Posterior cingulate gyrus (tissue), 11 donors: ENCODE data around the gene VDAC1.
"Not testable (repeated sequence)": the region's sequence is repeated elsewhere in the genome, so short reads cannot be mapped to it uniquely, and the experiment has no call there.

Source experiments
- DNase-seq, 10 donors: peaks; one replicate each; pipeline versions ENCODE4 v3.0.0 to v3.0.0-alpha.2; 2020 to 2021; ENCODE audit warnings: mixed read lengths in 3 of 10
- intact Hi-C: fragments of 100-400 bp; cut with DNase I; formaldehyde crosslinking; loops from one replicate; pipeline ENCODE4 v1.15.1; 2023

VDAC1 gene

DNA sequence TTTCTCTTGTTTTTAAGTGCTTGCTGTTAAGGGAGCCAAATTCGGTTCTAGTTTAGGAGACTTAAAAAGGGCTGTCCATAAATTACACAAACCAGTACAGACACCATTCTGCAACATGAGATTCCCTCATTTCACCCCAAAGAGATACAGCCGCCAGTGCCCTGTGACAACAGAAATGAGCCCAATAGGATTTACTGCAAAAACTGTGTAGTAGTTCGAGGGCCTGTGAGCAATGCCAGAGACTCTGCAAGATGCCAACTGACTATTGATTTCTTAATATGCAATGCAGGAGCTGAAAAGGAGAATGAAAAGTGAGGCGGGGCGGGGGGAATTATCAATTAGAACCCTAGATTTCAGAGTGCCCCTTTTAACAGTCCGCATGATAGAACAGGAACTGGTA lies 30.6 kb downstream of the VDAC1 start:
- DNase-seq: peak in 1 of 10 donors; percentile 5

GRCh38 chr5:133970325-133970909 lies 34.4 kb downstream of the VDAC1 start:
- no peak for DNase-seq
- intact Hi-C loops: no loop called here

More for the DNA sequence above, 30.6 kb downstream of the VDAC1 start:
- intact Hi-C loops: no loop called here

- DNase-seq: no peak
- intact Hi-C loops: loop anchor here (2.0 kb wide), 1 partner anchor 35 kb away; the partner anchor contains the start of gene VDAC1
These were observed 35.0 kb downstream of the VDAC1 start for GRCh38 chr5:133969654-133970324.

- DNase-seq: peak; percentile 91 to 99 (median 96)
- intact Hi-C loops: loop anchor here (2.0 kb wide), 1 partner anchor 36 kb away; the partner anchor contains the start of gene VDAC1
These were observed 36.4 kb downstream of the VDAC1 start, which contains the start of gene C5orf15 for GRCh38 chr5:133968204-133968980. TSS of gene C5orf15 (minus strand) at chr5:133968625. CDS start at chr5:133968584, 41 bp downstream.

DNA sequence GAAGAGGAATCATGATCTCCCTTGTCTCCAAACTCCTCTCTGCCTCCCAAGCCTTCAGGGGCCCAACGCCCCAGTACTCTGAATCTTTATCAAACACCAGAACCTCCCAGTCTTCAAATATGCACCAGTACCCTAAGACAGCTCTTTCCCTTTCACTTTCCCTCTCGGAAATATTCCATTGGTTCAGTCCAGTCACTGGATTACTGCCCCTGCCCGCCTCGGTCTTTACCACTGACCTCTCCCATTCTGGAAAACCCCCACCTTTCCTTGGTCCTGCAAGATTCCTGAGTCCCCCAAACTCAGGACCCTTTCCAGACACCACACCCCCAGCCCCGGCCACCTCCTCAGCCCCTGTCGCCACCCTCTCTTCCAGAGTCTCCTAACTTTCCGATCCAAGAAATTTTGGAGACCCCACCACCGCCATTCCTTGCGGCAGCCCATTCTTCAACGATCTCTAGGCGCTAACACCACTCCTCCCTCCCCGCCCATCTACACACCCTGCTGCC lies 37.0 kb downstream of the VDAC1 start:
- DNase-seq: no peak
- intact Hi-C loops: loop anchor here (2.0 kb wide), 1 partner anchor 37 kb away; the partner anchor contains the start of gene VDAC1

DNA sequence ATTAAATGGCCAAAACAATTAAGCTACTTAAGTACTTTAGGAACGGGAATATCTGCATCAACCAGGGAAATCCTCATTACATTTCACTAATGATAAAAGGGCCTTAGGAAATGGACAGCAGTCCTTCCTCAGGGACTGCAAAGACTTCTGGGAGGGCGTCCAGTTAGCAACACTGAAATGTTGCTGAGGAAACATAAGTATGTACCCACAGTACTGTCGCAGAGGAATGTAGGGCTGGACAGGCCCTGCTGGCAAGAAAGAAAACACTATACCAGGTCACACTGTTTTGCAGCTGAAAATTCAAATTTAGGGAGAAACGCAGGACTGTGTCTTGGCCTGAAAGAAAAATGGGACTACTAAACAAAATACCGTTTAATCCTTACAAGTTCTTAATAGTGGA lies 37.7 kb downstream of the VDAC1 start:
- DNase-seq: no peak
- intact Hi-C loops: no loop called here

GRCh38 chr5:133966090-133966489 lies 38.7 kb downstream of the VDAC1 start:
- intact Hi-C loops: no loop called here
- no peak for DNase-seq

GRCh38 chr5:133963493-133964128 lies 41.2 kb downstream of the VDAC1 start:
- intact Hi-C loops: no loop called here
- DNase-seq: no peak

GRCh38 chr5:133962801-133963476 lies 41.8 kb downstream of the VDAC1 start:
- no peak for DNase-seq
- intact Hi-C loops: no loop called here

- intact Hi-C loops: no loop called here
- DNase-seq: no peak
These were observed 42.6 kb downstream of the VDAC1 start for GRCh38 chr5:133962131-133962530.

DNA sequence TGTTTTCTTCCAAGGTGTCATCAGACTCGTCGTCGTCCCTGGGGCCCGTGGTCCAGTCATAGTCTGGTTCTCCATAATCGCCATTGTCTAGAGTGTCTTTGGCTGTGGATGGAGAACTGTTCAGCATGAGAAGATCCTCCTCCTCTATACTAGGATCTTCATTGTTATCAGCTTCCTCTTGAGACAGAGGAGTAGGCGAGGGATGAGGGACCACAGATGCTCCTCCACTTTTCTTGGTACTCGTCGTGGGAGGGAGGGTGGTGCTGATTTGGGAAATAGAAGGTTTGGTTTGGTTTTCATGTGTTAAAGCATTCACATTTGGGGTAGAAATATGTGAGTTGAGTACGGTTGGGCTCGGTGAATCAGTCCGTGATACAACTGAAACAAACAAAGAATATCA lies 45.1 kb downstream of the VDAC1 start:
- intact Hi-C loops: no loop called here
- DNase-seq: no peak

GRCh38 chr5:133957591-133957990 lies 47.2 kb downstream of the VDAC1 start:
- intact Hi-C loops: no loop called here
- DNase-seq: no peak

DNA sequence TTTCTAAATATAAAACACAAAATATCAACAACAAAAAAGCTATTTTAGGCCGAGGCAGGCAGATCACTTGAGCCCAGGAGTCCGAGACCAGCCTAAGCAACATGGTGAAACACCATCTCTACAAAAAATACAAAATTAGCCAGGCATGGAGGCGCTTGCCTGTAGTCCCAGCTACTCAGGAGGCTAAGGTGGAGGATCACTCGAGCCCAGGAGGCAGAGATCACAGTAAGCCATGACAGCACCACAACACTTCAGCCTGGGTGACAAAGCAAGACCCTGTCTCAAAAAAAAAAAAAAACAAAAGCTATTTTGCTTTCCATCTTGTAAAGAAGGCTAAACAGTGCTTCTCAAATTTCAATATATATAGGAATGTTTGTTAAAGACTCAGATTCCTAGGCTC lies 47.7 kb downstream of the VDAC1 start:
- intact Hi-C loops: no loop called here
- no peak for DNase-seq

DNA sequence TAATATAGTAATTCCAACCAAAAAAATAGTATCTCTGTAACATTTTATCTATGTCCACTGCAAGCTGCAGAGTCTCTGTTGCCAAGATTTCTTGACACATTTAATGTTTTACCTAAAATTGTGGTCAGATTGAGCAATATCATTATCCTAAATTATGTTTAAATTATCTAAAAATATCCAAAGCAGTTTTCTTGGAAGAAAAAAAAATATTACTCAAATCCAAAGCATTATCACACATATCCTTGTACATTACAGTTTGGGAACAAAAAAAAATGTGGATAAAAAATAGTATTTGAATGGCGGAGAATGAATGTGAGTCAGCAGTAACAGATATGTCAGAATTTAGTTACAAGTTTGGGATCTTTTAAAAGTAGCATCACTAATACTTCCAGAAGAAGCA lies 48.6 kb downstream of the VDAC1 start:
- intact Hi-C loops, DNase-seq: not testable (repeated sequence)

- intact Hi-C loops: no loop called here
- no peak for DNase-seq
These were observed 51.1 kb downstream of the VDAC1 start for GRCh38 chr5:133953568-133954145.

DNA sequence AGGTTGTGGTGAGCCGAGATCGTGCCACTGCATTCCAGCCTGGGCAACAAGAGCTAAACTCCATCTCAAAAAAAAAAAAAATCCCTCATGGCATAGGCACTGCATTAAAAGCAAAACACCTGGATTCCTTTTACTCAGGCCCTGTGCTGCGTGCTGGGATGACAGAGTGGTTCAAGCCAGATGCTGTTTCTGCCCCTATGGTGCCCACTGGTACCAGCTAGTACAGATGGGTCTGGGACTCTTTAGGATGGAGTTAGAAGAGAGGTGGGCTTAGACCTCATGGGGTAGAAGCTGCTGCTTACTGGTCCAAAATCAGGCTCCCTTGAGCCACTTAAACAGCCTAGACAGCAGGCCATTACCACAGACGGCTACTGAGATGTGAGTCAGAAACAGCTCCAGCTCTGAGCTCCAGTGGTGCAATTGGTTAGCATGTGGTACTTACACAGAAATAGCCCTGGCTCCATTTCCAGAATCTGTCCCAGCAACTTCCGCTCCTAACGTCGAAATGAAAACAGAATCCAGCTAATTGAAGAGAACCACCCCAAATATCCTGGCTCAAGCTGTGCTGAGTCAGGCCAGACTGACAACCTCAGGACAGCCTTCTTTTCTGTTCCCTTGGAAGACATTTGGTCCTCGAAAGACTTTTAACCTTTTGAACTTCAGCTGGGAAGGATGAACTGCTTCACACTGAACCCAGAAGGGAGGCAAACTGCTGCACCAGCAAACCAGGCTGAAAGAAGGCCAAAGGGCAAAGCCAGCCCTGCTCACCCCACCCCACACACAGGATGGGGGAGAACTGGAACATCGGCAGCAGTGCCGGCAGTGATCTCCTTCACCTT lies 51.8 kb downstream of the VDAC1 start:
- intact Hi-C loops: no loop called here
- peak in 3 of 10 donors; percentile 17 to 38 (median 30) for DNase-seq

DNA sequence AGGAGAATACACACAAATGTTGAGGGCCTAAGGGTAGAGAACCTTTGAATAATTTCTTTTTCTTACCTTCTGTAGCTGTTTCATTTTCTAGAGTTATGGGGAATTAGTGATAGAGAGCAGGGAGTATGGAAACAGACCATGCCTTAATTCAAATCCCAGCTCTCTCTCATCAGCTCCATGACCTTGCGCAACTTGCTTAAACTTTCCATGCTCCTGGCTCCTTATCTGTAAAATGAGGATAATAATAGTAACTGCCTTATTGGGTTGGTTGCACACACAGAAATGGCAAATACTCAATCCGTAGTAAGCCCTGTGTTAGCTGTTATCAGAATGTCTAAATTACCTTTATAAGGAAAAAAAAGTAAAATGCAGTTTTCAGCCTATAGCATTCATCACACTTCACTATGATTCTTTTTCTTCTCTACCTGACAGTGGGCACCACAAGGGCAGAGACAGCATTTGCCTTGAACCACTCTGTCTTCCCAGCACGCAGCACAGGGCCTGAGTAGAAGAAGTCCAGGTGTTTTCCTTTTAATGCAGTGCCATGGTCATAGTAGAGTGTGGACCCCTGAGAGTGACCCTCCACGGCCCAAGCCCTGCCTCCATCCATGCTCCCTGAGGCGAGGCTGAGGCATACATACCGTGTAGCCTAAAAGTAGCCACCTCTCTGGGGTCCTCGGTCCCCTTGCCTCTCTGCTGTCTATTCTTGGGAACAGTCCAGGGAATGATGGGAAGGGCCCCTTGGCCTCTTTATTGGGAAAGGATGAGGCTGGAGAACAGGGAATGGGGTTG lies 53.8 kb downstream of the VDAC1 start:
- intact Hi-C loops: no loop called here
- DNase-seq: no peak

GRCh38 chr5:133948721-133949120 lies 56.1 kb downstream of the VDAC1 start:
- intact Hi-C loops: loop anchor here (10.0 kb wide), 1 partner anchor 834 kb away; no protein-coding TSS in a partner anchor
- no peak for DNase-seq
